Activated CD4-positive, CD25-positive, alpha-beta regulatory T cell treated with anti-CD3 and anti-CD28 coated beads, Interleukin-2, amount 50 U/mL, for 16 hours (primary cell): ENCODE measurements around the gene ALOX15.
"Not testable (repeated sequence)": the region's sequence is repeated elsewhere in the genome, so short reads cannot be mapped to it uniquely, and the experiment has no call there.

Experiments used
- DNase-seq: peaks from one replicate; pipeline ENCODE4 v3.0.0-alpha.2; 2020; ENCODE audit warnings: low read depth, low spot score

Gene ALOX15, protein sequence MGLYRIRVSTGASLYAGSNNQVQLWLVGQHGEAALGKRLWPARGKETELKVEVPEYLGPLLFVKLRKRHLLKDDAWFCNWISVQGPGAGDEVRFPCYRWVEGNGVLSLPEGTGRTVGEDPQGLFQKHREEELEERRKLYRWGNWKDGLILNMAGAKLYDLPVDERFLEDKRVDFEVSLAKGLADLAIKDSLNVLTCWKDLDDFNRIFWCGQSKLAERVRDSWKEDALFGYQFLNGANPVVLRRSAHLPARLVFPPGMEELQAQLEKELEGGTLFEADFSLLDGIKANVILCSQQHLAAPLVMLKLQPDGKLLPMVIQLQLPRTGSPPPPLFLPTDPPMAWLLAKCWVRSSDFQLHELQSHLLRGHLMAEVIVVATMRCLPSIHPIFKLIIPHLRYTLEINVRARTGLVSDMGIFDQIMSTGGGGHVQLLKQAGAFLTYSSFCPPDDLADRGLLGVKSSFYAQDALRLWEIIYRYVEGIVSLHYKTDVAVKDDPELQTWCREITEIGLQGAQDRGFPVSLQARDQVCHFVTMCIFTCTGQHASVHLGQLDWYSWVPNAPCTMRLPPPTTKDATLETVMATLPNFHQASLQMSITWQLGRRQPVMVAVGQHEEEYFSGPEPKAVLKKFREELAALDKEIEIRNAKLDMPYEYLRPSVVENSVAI

DNA sequence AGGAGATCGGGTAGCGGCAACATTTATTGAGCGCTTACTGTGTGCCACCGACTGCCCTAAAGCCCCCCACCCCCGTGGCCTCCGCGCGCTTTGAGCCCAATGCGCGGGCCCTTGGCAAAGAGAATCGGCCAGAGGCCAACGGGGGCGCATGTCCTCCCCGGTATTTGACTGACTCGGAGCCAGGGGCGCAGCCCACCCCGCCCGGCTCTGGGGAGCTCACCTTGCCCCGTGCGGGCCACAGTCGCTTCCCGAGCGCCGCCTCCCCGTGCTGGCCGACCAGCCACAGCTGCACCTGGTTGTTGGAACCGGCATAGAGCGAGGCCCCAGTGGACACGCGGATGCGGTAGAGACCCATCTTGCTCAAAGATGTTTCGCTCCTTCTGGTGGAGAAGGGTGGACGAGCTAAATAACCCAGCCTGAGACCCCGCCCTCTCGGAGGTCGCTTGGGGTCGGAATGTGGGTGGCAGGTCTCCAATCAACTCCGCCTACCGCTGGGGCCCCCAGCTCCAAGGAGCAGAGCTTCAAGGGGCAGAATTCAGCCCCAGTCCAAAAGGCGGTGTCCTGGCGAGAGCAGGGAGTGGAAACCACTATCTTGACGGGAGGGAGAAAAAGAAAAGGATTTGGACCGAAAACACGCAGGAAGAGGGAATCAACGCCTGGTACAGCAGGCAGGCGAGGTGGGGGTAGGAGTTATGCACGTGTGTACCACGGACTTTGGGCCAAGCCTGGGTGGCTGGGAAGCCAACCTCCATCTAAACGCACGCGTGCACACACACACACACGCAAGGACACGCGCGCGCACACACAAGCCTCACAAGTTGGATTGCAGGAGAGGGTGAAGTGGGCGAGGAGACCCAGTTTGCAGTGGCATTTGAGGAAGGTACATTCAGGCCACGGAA lies at the start of gene ALOX15:
Gene ALOX15, minus strand, starts transcription at position 382 of the 899 bp plus-strand sequence. Its CDS starts 27 bp downstream, at position 355.
- no peak for DNase-seq

DNA sequence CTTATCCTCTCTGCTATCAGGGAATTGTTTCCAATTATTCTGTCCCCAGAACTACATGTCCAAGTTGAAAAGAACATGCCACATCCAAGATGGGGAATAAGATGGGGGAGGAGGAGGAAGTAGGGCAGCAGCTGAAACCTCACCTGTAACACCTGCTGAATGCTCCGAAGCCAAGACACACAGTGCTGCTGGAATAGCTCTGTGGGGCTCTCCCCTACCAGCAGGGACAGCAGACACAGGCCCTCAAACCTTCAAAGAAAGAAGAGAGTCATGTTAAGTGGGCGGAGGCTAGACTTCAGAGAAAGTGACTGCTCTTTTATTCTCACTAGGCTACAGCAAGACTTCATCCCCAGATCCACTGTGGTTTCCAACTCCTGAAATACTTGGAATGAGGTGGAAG lies 49.3 kb upstream of the ALOX15 start:
- DNase-seq: no peak

DNA sequence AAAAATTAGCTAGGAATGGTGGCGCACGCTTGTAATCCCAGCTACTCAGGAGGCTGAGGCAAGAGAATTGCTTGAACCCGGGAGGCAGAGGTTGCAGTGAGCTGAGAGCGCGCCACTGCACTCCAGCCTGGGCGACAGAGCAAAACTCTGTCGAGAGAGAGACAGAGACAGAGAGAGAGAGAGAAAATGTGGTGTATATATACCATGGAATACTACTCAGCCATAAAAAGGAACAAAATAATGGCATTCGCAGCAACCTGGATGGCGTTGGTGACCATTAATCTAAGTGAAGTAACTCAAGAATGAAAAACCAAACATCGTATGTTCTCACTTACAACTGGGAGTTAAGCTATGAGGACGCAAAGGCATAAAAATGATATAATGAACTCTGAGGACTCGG lies 48.4 kb upstream of the ALOX15 start:
- DNase-seq: not testable (repeated sequence)

DNA sequence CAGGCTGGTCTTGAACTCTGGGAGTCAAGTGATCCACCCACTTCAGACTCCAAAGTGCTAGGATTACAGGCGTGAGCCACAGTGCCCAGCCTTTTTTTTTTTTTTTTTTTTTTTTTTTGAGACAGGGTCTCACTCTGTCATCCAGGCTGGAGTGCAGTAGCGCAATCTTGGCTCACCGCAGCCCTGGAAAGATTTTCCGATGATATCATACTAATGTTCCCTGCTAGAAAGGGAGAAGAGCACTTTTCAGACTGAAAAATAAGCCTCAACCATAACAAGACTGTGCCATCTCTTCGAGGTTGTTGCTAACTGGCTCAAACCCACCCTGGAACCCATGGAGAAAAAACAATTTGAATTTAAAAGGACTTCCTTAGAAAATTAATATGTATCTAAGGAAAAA lies 42.3 kb upstream of the ALOX15 start:
- DNase-seq: not testable (repeated sequence)

DNA sequence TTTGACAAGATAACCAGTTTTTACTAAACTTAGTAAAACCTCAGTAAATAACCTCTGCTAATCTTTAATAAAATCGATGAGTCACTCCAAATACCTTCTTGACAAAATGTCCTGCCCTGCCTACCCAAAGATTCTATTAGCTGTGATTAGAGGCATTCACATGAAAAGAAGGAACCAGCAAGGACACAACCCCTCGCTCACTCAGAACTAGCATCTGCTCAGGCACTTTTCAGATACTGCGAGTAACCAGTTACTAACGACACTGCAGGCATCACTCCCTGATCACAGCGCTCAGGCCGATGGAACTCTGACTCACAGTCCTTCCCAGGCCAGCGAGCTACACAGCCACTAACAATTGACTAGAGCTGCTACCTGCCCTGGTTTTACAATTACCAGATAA lies 38.2 kb upstream of the ALOX15 start:
- no peak for DNase-seq

DNA sequence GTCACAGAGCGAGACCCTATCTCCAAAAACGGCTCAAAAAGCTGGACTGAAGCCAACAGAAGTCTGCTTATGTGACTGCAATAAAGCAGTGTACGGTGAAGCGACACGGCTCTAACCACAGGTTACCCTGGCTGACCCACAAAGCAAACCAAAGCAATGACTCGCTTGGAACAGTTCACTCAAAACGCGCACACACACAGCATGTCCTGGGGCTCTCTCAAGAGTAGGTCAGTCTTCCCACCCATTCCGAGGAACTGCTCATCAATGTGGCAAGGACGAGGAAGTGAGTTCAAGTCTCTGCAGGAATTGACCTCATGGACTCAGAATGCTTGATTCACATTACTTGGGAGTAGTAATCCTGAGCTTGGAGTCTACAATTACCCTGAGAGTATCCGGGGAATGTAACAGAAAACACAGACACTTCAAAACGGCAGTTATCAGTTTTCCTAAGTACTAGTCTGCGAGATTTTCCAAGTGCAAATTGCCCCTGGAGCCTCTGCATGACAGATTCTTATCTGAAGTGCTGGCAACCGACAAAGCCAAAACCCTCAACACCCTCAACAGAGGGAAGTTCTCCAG lies 37.1 kb upstream of the ALOX15 start:
- DNase-seq: no peak

DNA sequence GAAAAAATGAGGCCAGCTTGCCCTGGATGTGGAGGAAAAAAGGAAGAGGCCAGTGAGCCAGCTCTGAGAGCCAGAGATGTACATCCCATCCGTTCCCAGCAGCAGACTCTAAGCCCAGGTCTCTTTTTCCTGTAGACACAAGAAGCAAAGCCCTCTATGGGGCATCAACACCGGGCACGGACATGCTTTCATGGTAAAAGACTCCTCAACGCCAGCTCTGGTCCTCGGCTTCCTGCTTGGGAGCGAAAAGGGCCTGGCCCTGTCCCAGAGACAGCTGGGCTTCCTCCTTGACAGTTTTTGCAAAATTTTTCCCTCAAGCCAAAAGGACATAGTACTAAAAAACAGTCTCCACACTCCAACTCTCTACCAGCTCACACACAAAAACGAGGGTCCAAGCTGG lies 35.3 kb upstream of the ALOX15 start:
- no peak for DNase-seq

DNA sequence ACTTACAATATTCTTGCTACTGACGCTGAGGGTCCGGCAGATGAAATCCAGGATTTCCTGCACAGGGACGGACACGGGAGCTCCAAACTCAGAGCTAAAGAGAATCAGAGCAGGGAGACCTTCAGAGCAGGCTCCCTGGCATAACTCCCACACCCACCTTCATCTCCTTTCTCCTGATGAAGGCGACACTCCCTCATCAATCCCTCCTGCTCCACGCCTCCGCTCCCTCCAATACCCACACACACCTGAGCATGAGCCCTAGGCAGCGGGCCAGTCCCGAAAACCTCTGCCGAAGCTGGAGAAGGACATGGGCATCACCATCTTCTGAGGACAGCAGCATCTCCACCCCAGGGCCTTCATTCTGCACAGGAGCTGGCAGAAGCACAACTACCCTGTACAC lies 34.3 kb upstream of the ALOX15 start:
- DNase-seq: no peak

DNA sequence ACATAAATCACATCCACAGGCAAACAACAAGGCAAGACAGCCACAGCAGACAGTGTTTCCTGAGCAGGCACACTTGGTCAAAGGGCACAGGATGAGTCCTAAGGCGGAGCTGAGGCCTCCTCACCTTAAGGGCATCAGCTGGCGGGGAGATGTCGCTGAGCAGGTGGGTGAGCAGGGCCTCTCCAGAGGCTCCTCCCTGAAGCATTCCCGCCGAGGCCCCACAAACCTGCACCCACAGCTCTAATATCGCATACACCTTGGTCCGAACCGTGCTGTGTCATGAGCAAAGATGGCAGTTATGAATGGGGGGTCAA lies 33.2 kb upstream of the ALOX15 start:
- DNase-seq: no peak

DNA sequence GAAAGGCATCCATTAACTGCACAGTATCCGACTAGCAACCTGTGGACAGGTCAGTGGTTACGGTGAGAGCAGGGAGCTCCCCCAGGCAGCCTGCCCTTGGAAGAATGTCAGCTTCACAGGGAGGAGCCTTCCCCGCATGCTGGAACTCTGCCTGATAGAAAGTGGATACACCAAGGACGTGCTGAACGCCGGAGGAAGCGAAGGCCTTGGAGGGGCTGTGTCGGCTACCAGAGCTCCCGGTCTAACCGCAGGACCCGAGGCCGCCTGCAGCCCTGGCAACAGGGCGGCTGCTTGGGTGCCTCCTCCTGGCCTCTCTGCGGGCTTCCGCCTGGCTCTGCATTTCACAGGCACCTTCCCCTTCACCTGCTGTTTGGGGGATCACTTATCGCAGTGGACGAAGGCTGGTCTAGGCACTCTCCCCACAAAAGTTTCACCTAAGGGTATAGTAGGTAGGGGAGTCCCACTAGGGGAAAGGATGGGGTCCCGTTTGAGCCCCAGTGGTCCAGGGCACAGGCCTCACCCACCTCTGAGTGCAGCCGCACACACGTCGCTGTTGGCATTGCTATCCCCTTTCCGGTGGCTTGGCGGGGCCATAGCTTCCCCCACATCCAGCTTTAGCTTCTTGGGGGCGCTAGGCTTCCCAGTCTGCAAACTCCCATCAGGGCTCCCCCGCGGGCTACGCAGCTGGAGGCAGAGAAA lies 32.7 kb upstream of the ALOX15 start:
- no peak for DNase-seq

DNA sequence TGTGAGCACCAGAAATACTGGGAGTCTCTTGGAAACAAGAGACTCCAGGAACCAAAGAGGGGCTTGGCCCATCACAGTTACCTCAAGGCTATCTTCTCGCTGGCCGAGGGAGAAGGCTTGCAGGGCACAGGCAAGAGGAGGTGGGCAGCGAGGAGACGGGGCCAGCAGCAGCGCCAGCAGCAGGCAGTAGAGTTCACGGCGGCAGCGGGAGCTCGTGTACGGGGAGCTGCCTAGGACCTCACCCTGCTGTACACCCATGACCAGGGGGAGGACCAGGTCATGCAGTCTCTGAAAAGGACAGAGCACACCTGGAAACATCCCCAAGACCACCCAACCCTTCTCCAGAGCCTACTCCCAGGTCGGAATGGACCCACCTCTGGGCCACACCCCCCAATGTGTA lies 31.7 kb upstream of the ALOX15 start:
- DNase-seq: no peak

DNA sequence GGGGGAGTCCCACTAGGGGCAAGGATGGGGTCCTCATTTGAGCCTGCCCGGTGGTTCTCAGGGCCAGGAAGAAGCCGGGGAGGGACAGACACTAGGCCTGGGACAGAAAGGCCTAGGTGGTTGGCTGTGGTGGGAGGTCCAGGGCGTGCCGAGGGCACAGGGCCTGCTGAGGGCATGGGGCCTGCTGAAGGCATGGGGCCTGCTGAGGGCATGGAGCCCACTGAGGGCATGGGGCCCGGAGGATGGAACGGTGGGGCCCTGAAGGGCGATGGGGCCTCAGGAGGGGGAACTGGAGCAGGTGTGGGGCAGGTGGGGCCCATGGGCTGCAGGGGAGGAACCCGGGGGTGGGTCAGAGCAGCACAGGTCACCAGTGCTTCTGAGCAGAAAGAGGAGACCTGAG lies 31.3 kb upstream of the ALOX15 start:
- DNase-seq: no peak

DNA sequence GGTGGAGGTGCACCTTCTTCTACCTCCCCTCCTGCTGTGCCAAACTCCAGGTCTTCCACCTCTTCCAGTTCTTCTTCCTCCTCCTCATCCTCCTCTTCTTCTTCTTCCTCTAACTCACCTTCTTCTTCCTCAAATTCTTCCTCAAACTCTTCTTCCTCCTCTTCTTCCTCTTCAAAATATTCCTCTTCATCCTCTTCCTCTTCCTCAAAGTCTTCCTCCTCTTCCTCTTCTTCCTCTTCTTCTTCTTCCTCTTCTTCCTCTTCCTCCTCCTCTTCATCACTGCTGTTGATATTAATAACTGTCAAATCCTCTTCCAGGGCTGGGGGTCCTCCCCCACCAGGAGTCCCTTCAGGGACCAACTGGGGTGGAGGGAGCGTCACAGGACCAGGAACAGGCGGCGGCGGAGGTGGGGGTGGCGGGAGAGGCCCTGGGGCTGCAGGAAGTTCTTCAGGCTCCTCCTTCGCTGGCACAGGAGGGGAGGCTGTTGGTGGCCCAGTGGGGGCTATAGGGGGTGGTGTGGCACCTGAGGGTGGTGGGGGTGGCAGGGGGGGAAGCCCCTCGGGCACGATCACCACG lies 30.7 kb upstream of the ALOX15 start:
- no peak for DNase-seq

DNA sequence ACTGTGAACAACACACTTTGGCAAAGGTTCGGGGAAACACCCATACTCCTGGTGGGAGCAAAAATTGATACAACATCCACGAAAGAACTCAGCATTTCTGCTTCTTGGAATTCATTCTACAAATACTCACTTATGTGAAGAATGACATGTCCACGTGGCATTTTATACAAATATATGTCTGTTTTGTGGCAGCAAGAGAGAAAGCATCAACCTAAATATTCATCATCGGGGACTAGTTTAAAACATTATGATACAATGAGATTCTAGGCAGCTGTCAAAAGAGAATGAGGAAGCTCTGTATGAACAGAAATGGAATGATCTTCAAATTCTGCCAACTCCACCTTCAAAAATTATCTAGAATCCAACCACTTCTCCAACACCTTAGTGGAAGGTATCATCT lies 25.7 kb upstream of the ALOX15 start:
- no peak for DNase-seq

DNA sequence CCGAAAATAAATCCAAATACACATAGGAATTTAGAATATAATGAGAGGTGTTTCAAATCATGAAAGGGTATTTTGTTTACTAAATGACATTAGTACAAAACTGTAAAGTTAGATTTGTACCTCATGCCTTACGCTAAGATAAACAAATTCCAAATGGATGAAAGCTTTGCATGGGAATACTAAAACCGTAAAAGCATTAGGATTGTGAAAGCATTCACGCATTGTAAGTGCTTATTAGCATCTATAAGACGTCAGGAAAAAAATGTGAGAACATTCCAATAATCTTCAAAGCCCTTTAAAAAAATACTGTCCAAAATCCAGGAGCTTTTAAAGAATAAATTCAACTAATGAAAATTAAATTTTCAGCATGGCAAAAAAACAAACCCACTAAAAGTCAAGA lies 24.8 kb upstream of the ALOX15 start:
- DNase-seq: no peak

DNA sequence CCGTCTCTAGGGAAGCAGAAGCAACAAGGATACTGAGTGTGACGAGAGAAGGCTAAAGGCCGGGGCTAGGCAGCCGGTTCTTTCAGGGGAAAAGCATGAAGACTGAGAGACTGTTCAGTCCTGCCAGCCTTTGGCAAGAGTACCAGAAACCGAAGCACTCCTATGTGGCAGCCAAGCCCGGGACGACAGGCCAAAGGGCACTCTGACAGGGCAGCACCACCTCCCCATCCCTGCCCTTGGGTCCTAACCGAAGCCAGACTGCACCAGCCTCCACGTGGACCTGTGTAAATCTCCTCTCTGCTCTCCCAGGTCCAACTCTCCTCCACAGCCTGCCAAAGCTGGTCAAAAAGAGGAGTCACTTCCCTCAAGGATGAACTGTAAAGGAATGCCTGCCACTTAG lies 23.5 kb upstream of the ALOX15 start:
- no peak for DNase-seq

DNA sequence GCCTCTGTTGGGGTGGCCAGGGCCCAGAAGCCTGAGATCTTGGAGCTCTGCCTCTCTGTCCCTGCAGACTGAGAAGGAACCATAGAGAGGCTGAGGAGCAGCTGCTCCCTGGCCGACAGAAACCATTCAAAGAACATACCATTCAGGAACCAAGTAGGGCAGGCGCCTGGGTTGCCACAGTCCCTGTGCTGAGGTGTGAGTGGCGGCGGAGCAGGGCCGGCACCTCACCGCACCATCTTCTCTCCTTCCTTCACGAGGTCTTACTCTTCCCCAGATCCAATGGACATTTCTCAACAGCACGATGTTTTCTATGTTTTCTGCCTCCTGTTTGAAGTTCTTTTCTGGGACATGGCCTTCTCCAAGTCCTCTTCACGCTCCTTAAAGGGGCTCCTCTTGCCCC lies 22.8 kb upstream of the ALOX15 start:
- DNase-seq: no peak

DNA sequence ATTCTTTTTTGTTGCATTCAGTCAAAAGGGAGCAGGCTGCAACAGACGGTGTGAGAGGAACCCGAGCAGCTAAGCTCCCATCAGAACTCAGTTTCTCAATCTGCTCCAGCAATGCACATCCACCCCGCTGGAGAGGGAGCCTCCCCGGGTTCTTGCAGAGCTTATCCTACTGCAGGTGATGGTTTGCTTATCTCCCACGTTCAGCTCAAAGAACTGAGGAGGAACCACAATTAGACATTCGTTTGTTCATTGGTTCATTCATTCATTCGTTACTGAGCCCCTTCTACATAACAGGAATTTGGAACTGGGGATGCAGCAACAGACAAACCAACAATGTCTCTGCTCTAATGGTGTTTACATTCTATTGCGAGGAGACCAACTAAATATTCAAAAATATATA lies 22.2 kb upstream of the ALOX15 start:
- no peak for DNase-seq

DNA sequence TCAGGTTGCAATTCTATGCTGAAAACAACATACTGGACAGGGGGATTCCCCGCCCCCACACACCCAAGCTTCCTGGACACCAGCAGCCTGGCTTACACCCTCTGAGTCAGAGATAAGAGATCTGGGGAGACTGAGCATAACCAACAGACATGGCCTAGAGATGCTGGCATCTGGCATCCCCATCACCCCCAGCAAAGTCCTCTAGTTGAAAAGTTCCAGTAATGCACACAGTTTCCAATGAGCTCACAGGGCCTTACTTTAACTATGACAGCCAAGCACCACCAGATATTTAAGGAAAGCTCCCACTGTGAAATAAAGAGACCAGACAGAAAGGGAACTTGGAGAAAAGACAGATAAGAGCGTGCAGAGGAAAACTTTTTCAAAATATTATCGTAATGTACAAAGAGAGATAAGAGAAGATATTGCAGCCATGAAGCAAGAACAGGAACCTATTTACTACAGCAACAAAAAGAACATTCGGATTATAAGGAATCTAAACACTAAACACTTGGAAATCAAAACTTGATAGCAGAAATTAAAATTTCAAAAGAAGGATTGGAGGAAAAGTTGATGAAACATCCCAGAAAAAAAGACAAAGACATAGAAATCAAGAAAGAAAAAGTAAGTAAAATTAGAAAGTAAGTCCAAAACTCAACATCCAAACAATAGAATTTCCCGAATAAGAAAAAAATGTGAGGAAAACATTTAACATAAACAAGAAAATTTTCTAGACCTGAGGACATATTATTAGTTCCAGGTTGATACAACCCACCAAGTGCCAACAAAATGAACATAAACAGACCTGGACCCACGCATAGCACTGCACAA lies 17.2 kb upstream of the ALOX15 start:
- DNase-seq: no peak

DNA sequence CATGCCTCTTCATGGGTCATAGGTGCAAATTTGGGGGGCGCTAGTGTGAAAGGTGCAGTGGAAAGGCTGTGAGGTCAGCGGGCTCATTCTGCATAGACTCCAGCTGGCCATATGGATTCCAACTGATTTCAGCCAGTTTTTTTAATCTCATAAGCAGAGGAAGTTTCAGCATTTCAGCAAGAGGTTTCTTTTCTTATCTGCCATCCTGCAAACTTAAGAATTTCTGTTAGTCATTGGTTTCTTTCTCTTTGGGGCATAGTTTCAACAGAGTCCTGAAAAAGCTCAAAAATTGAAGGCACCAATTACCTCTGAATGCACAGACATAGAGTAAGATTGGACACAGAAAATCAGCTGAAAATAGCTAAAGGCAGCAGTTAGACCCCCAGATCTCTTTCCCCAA lies 16.2 kb upstream of the ALOX15 start:
- no peak for DNase-seq
